K562 (cell line): Measurements from ENCODE around the gene SLC44A2. TPM values are rescaled to one million over a fixed set of nuclear protein-coding genes. Genes with fewer than 3 reads are reported as not detected.

ENCODE experiments used
- ATAC-seq: fragments of 200-7000 bp; cut with Tn5 transposase; 3 replicates; pipeline ENCODE4 v1.9.1; 2020; ENCODE audit warnings: moderate library complexity
- BruUV-seq: library from RNA; stranded (reverse); fragments of 400-500 nt; replicated peaks from 2 replicates; lab custom pipeline; 2021; lab: Mats Ljungman, UMichigan
- CTCF ChIA-PET: fragments of 300-600 bp; formaldehyde crosslinking; extraction: SDS; loops from one replicate; lab custom pipeline; 2021; ENCODE audit warnings: low intra/inter-chr PET ratio; lab: Yijun Ruan, JAX
- POLR2A ChIA-PET: fragments of 300-600, 350-650 bp; sonication (Branson Sonifier 250); formaldehyde crosslinking; extraction: SDS; loops from one replicate; lab custom pipeline; 2021; ENCODE audit warnings: antibody characterized with exemption, inconsistent platforms; lab: Yijun Ruan, JAX
- DNase-seq, 4 experiments: peaks; one replicate each; pipeline versions ENCODE4 v3.0.0 to v3.0.0-alpha.2; 2011 to 2018; ENCODE audit warnings: low spot score in 3 of 4, mixed read lengths in 3 of 4; ENCODE audit errors: extremely low read depth in 1 of 4
- FAIRE-seq: peaks from 2 replicates; lab custom pipeline; 2011; peaks lifted over from hg19 to GRCh38; lab: Jason Lieb, UNC
- H2AFZ ChIP-seq: 2 replicates; pipeline ENCODE4 v1.6.0; 2011; ENCODE audit warnings: low read depth, low read length, control low read depth, inconsistent platforms
- H3K27ac ChIP-seq: fragments of 200-600 bp; 3 replicates; pipeline ENCODE4 v1.8.0; 2011; ENCODE audit warnings: low read depth, mild to moderate bottlenecking, control low read depth, inconsistent platforms, low read length, moderate library complexity, mixed read lengths; ENCODE audit errors: extremely low read depth
- H3K27me3 ChIP-seq, 2 experiments: fragments of 300-600 bp in 1 of 2; 2 replicates in 1 of 2; 3 replicates in 1 of 2; pipeline versions ENCODE4 v1.6.0 to v1.8.0; 2011; ENCODE audit warnings: inconsistent platforms in 2 of 2, low read length in 2 of 2, mild to moderate bottlenecking in 1 of 2, mixed read lengths in 1 of 2, moderate library complexity in 1 of 2; ENCODE audit not compliant: control insufficient read depth in 2 of 2, insufficient read depth in 2 of 2
- H3K36me3 ChIP-seq: fragments of 300-600 bp; 3 replicates; pipeline ENCODE4 v1.8.0; 2011; ENCODE audit warnings: mild to moderate bottlenecking, low read length, inconsistent platforms; ENCODE audit not compliant: control insufficient read depth, insufficient read depth
- H3K4me1 ChIP-seq, 2 experiments: fragments of 200-600 bp in 1 of 2; replicated peaks in 1 of 2; 2 replicates in 1 of 2; 3 replicates in 1 of 2; pipeline versions ENCODE4 v1.5.1 to v1.8.0; 2011; ENCODE audit warnings: inconsistent platforms in 2 of 2, low read length in 2 of 2, mild to moderate bottlenecking in 1 of 2, mixed read lengths in 1 of 2, moderate library complexity in 1 of 2; ENCODE audit not compliant: control insufficient read depth in 2 of 2, insufficient read depth in 2 of 2
- H3K4me2 ChIP-seq: 2 replicates; pipeline ENCODE4 v1.6.1; 2011; ENCODE audit warnings: low read length, control low read depth, inconsistent platforms, mixed read lengths; ENCODE audit not compliant: insufficient read depth
- H3K4me3 ChIP-seq: fragments of 200-600 bp; sonication (generic), shearing (Covaris generic); 2 replicates; pipeline ENCODE4 v1.5.1; 2016; ENCODE audit warnings: control low read depth, inconsistent platforms
- H3K79me2 ChIP-seq: fragments of 200-600 bp; 3 replicates; pipeline ENCODE4 v1.8.0; 2011; ENCODE audit warnings: low read length, inconsistent platforms; ENCODE audit not compliant: control insufficient read depth, insufficient read depth
- H3K9ac ChIP-seq, 2 experiments: 2 replicates each; pipeline versions ENCODE4 v1.6.0 to v1.6.1; 2011; ENCODE audit warnings: low read depth in 2 of 2, low read length in 2 of 2, control low read depth in 1 of 2, inconsistent platforms in 1 of 2, mild to moderate bottlenecking in 1 of 2, mixed read lengths in 1 of 2; ENCODE audit not compliant: insufficient read depth in 1 of 2
- H3K9me1 ChIP-seq: one replicate; pipeline ENCODE4 v1.6.0; 2011; ENCODE audit warnings: inconsistent platforms, mild to moderate bottlenecking, low read length, moderate library complexity; ENCODE audit not compliant: control insufficient read depth, insufficient read depth
- H3K9me3 ChIP-seq: replicated peaks from 2 replicates; pipeline ENCODE4 v1.5.1; 2011; ENCODE audit warnings: low read depth, low read length, inconsistent platforms; ENCODE audit not compliant: control insufficient read depth, insufficient read depth
- H4K20me1 ChIP-seq: replicated peaks from 2 replicates; pipeline ENCODE4 v1.6.1; 2011; ENCODE audit warnings: low read length, inconsistent platforms, mixed read lengths; ENCODE audit not compliant: control insufficient read depth, insufficient read depth
- BRD9 ChIP-seq: fragments of 450-650 bp; IDR thresholded peaks from 2 replicates; pipeline ENCODE4 v1.6.1; 2018; ENCODE audit warnings: low read depth; ENCODE audit not compliant: partially characterized antibody
- CBX8 ChIP-seq: fragments of 200-600 bp; sonication (generic); IDR thresholded peaks from 2 replicates; pipeline ENCODE4 v1.6.1; 2012; ENCODE audit warnings: borderline replicate concordance, mixed run types, low read depth, mild to moderate bottlenecking, moderate library complexity, mixed read lengths, low read length, control low read depth, inconsistent platforms; ENCODE audit not compliant: poor library complexity, severe bottlenecking; ENCODE audit errors: extremely low read depth
- FUS ChIP-seq: fragments of 200-400 bp; formaldehyde crosslinking; optimal IDR thresholded peaks from 2 replicates; pipeline ENCODE3; 2017; ENCODE audit warnings: low read depth, low read length
- HMG20A ChIP-seq: fragments of 450-650 bp; formaldehyde crosslinking; conservative IDR thresholded peaks from 2 replicates; pipeline ENCODE4 v1.4.0; 2020; ENCODE audit warnings: mild to moderate bottlenecking, mixed read lengths
- MCM3 ChIP-seq: fragments of 450-650 bp; IDR thresholded peaks from 2 replicates; pipeline ENCODE4 v1.6.1; 2016
- NRF1 ChIP-seq, 2 experiments: fragments of 450-650 bp; IDR thresholded peaks in 1 of 2; conservative IDR thresholded peaks in 1 of 2; 2 replicates each; pipeline ENCODE4 v1.6.1; 2014; ENCODE audit warnings: mild to moderate bottlenecking in 2 of 2
- PHF20 ChIP-seq: fragments of 450-650 bp; IDR thresholded peaks from 2 replicates; pipeline ENCODE4 v1.6.1; 2018; ENCODE audit not compliant: partially characterized antibody
- POLR2A ChIP-seq: fragments of 450-650 bp; conservative IDR thresholded peaks from 2 replicates; pipeline ENCODE4 v1.6.1; 2016
- PURB ChIP-seq: sonication (generic); formaldehyde crosslinking; IDR thresholded peaks from 2 replicates; pipeline ENCODE4 v1.9.0; 2021; ENCODE audit warnings: low read depth, mild to moderate bottlenecking, missing genetic modification reagents
- RBM22 ChIP-seq: fragments of 200-400 bp; formaldehyde crosslinking; IDR thresholded peaks from 2 replicates; pipeline ENCODE4 v1.6.1; 2018; ENCODE audit warnings: low read length, low read depth; ENCODE audit not compliant: poor library complexity, severe bottlenecking
- U2AF2 ChIP-seq: fragments of 200-400 bp; formaldehyde crosslinking; optimal IDR thresholded peaks from 2 replicates; pipeline ENCODE3; 2017; ENCODE audit warnings: low read depth, mild to moderate bottlenecking, low read length
- ZNF140 ChIP-seq: fragments of 250-450 bp; sonication (Bioruptor Pico); IDR thresholded peaks from 2 replicates; pipeline ENCODE4 v1.8.0; 2021; ENCODE audit warnings: moderate library complexity, mild to moderate bottlenecking, inconsistent platforms
- WGBS: fragments of 100-300 bp; shearing (Covaris generic); methylation state at CpG from one replicate; pipeline ENCODE4 v1.1.6; 2016; ENCODE audit warnings: low coverage, mixed read lengths; ENCODE audit not compliant: insufficient coverage; ENCODE audit errors: missing lambda C conversion rate; 5-methylcytosine and 5-hydroxymethylcytosine counted together
- in situ Hi-C: fragments of 300-500 bp; cut with MboI; formaldehyde crosslinking; loops from 4 replicates; pipeline ENCODE4 v1.15.0; 2018; ENCODE audit warnings: inconsistent platforms, mixed read lengths
- intact Hi-C: fragments of 100-400 bp; cut with micrococcal nuclease; formaldehyde crosslinking; loops from 2 replicates; pipeline ENCODE4 v1.14.2; 2022
- polyA plus RNA-seq, 8 experiments: library from polyadenylated mRNA; depleted of rRNA in 4 of 8; stranded (reverse) in 5 of 8; unstranded in 3 of 8; fragments of >200 nt; fragmentation: Nextera tagmentation in 2 of 8; fragmentation: Illumina TruSeq in 1 of 8; extraction: Ambion mirVana in 2 of 8; extraction: Trizol in 1 of 8; gene quantifications; 2 replicates each; pipeline versions ENCODE4 v1.2.1 to v1.2.3, GENCODE V29; 2011 to 2014; ENCODE audit warnings: inconsistent platforms in 1 of 8, missing spikeins in 1 of 8
- total RNA-seq, 7 experiments: library from RNA; depleted of rRNA in 6 of 7; stranded (reverse); fragments of >200 nt in 6 of 7; fragmentation: Illumina TruSeq in 2 of 7; extraction: Trizol in 2 of 7; gene quantifications; 2 replicates each; pipeline versions ENCODE4 v1.2.1 to v1.2.3, GENCODE V29; 2011 to 2021; ENCODE audit warnings: low replicate concordance in 1 of 7

SLC44A2 gene
- total and polyA plus RNA-seq, 9 of the 15 experiments (the other 6 are each of a cell fraction or from before 2014, with no cell fraction given), result 1.1 to 34.2 (median 8.1) TPM

GRCh38 chr19:10686661-10687517, 61.5 kb downstream of the SLC44A2 start:
- Histone ChIP-seq H3K27ac (no peak overlapping the region), H3K27me3 (no peaks in the 10 kb centered on the region), H3K9me3 (no peaks in the 10 kb centered on the region), H3K4me2 (no peak overlapping the region), H3K9ac (no peak overlapping the region), H3K4me3 (no peak overlapping the region), H3K4me1 (peaks cover 0 to 17% of the 10 kb centered on the region in 2 experiments; a peak in 1 of 5 replicates), H3K79me2 (0 out of 3 replicates have a peak, but pooled peaks cover 3% of the 10 kb centered on the region), H3K36me3 (peaks cover 99% of the 10 kb centered on the region), H2AFZ (no peak overlapping the region), H3K9me1 (peaks cover 6% of the 10 kb centered on the region), H4K20me1 (peaks cover 22% of the 10 kb centered on the region)
- POLR2A ChIA-PET, result interaction anchor here (0.6 to 1.6 kb wide), 3 partner anchors 9 to 23 kb away, joined by 3 to 6 read pairs (median 5); no protein-coding TSS in a partner anchor
- in situ Hi-C loops (no loop called here), intact Hi-C loops (no loop called here)
- no TSS peak for BruUV-seq
- CTCF ChIA-PET, result no interaction called here
- ATAC-seq (no peak), DNase-seq (no peak), FAIRE-seq (no peak)
- no peak for TF ChIP-seq MCM3
- no peak for TF ChIP-seq FUS
- no peak for TF ChIP-seq BRD9
- TF ChIP-seq NRF1 (conservative IDR thresholded peaks at IDR 0.05 in 1 of 2, IDR thresholded peaks at IDR 0.05 in 1 of 2), result no peak
- no peak for TF ChIP-seq PHF20
- TF ChIP-seq CBX8, result no peak
- peak; percentile 7 for TF ChIP-seq RBM22
- TF ChIP-seq ZNF140 (CRISPR knock-in tag), result no peak
- no peak for TF ChIP-seq HMG20A
- TF ChIP-seq POLR2A, result peak; percentile 44; the same call in 1 of the 2 replicates
- no peak for TF ChIP-seq PURB (CRISPR knock-in tag)
- TF ChIP-seq U2AF2, result no peak
- WGBS, result 96% methylated on average over 15 of the region's 31 CpGs
